HepG2 (cell line): ENCODE data around the gene MEIOB.

ENCODE experiments used
- JUNB ChIP-seq: sonication (generic); formaldehyde crosslinking; IDR thresholded peaks from 2 replicates; pipeline ENCODE4 v1.8.0; 2022; ENCODE audit warnings: missing genetic modification reagents, mild to moderate bottlenecking, borderline replicate concordance
- MLLT10 ChIP-seq: sonication (generic); formaldehyde crosslinking; IDR thresholded peaks from 2 replicates; pipeline ENCODE4 v1.4.0; 2020; ENCODE audit warnings: missing genetic modification reagents
- NFIC ChIP-seq: IDR thresholded peaks from 2 replicates; pipeline ENCODE4 v1.6.1; 2012; ENCODE audit warnings: mild to moderate bottlenecking, low read length, inconsistent platforms
- ZC3H4 ChIP-seq: sonication (generic); formaldehyde crosslinking; IDR thresholded peaks from 2 replicates; pipeline ENCODE4 v1.4.0; 2020; ENCODE audit warnings: missing genetic modification reagents, borderline replicate concordance
- TF ChIP-seq, protein P1 (sequence below): sonication (generic); formaldehyde crosslinking; IDR thresholded peaks from 2 replicates; pipeline ENCODE4 v1.5.0; 2020; ENCODE audit warnings: mild to moderate bottlenecking, missing genetic modification reagents, moderate library complexity
- TF ChIP-seq, protein P2 (sequence below), 2 experiments: IDR thresholded peaks; 2 replicates each; pipeline ENCODE4 v1.6.1; 2011 to 2012; ENCODE audit warnings: low read length in 2 of 2, borderline replicate concordance in 1 of 2, low read depth in 1 of 2, mild to moderate bottlenecking in 1 of 2, moderate library complexity in 1 of 2

DNA sequence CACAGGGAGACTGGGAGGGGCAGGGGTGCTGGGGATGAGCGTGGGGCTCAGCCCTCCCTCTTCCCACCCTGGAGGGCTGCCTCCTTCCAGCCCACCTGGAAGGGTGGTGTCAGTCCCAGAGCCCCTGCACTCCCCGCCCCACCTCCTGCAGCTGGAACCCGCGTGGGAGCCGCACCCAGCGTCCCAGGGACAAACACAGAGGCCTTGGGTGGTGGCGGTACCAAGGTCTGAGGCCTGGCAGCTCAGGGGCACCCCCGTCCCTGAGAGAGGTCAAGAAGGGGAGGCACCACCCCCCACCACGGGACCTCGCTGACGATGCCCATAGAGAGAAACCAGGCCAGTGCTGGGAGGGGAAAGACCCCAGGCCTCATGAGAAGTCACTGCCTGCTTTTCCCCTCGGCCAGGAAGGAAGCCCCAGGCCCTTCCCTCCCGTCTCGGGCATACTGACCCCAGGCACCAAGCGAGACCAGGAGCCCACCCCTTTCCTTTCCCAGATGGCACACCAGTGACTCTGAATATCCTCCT is 42.2 kb upstream of the MEIOB start:
- TF ChIP-seq, protein P1, sequence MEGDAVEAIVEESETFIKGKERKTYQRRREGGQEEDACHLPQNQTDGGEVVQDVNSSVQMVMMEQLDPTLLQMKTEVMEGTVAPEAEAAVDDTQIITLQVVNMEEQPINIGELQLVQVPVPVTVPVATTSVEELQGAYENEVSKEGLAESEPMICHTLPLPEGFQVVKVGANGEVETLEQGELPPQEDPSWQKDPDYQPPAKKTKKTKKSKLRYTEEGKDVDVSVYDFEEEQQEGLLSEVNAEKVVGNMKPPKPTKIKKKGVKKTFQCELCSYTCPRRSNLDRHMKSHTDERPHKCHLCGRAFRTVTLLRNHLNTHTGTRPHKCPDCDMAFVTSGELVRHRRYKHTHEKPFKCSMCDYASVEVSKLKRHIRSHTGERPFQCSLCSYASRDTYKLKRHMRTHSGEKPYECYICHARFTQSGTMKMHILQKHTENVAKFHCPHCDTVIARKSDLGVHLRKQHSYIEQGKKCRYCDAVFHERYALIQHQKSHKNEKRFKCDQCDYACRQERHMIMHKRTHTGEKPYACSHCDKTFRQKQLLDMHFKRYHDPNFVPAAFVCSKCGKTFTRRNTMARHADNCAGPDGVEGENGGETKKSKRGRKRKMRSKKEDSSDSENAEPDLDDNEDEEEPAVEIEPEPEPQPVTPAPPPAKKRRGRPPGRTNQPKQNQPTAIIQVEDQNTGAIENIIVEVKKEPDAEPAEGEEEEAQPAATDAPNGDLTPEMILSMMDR (CRISPR knock-in tag) = no peak
- TF ChIP-seq ZC3H4 (CRISPR knock-in tag) (no peak), JUNB (CRISPR knock-in tag) (no peak), MLLT10 (CRISPR knock-in tag) (no peak), NFIC (no peak)
- TF ChIP-seq, protein P2, sequence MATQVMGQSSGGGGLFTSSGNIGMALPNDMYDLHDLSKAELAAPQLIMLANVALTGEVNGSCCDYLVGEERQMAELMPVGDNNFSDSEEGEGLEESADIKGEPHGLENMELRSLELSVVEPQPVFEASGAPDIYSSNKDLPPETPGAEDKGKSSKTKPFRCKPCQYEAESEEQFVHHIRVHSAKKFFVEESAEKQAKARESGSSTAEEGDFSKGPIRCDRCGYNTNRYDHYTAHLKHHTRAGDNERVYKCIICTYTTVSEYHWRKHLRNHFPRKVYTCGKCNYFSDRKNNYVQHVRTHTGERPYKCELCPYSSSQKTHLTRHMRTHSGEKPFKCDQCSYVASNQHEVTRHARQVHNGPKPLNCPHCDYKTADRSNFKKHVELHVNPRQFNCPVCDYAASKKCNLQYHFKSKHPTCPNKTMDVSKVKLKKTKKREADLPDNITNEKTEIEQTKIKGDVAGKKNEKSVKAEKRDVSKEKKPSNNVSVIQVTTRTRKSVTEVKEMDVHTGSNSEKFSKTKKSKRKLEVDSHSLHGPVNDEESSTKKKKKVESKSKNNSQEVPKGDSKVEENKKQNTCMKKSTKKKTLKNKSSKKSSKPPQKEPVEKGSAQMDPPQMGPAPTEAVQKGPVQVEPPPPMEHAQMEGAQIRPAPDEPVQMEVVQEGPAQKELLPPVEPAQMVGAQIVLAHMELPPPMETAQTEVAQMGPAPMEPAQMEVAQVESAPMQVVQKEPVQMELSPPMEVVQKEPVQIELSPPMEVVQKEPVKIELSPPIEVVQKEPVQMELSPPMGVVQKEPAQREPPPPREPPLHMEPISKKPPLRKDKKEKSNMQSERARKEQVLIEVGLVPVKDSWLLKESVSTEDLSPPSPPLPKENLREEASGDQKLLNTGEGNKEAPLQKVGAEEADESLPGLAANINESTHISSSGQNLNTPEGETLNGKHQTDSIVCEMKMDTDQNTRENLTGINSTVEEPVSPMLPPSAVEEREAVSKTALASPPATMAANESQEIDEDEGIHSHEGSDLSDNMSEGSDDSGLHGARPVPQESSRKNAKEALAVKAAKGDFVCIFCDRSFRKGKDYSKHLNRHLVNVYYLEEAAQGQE (IDR thresholded peaks at IDR 0.05; ENCODE audit: borderline replicate concordance in 1 of 2, low read depth in 1 of 2, low read length in 2 of 2) = no peak
